ENCODE measurements around the gene CEP41. TPM values are rescaled to one million over a fixed set of nuclear protein-coding genes. Genes with fewer than 3 reads are reported as not detected.

Gene CEP41
- polyA plus RNA-seq, 1 donor = 12.8 TPM

DNA sequence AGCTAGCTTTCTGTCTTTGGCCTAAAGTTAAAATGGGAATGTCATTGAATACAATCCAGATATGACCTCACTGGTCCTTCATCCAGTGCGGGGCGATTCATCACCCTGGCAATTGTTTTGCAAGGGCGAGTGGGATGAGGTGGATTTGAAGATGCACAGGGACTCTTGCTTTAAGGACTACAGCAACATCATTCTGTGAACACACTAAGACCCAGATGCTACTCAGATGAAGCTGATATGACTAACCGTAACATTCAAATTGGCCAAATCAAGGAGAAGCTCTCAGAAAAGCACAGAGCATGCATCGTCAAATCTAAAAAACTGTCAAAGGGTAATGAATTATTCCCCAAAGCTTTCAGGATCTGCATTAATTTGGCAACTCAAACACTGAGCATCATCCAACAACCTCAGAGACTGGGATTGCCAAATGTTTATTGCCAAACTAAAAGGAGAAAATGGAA, 47.7 kb downstream of the CEP41 start:
- Histone ChIP-seq H3K4me1 (ENCODE audit: control insufficient read depth, insufficient read depth, low read length) (peaks cover 37% of the 10 kb centered on the region), H3K27me3 (ENCODE audit: control insufficient read depth, insufficient read depth, low read length) (no peaks in the 10 kb centered on the region), H3K4me3 (ENCODE audit: low read length) (no peak overlapping the region), H3K9me3 (ENCODE audit: control insufficient read depth, low read depth, low read length) (no peaks in the 10 kb centered on the region), H3K27ac (ENCODE audit: low read length) (peak overlapping the region; percentile 58), H3K36me3 (ENCODE audit: control insufficient read depth, insufficient read depth, low read length) (no peaks in the 10 kb centered on the region)
- WGBS (ENCODE audit: insufficient coverage, low lambda C conversion rate) = no CpG with 5 or more reads among the region's 5 CpGs
- peak in 1 of 2 donors; percentile 37 for DNase-seq

- no peaks in the 10 kb centered on the region for H3K27me3 ChIP-seq (ENCODE audit: control insufficient read depth, insufficient read depth, low read length)
- H3K27ac ChIP-seq (ENCODE audit: low read length) = no peak overlapping the region
- no peak for DNase-seq
- no peaks in the 10 kb centered on the region for H3K36me3 ChIP-seq (ENCODE audit: control insufficient read depth, insufficient read depth, low read length)
- no peaks in the 10 kb centered on the region for H3K9me3 ChIP-seq (ENCODE audit: control insufficient read depth, low read depth, low read length)
- no CpG with 5 or more reads among the region's 1 CpG for WGBS (ENCODE audit: insufficient coverage, low lambda C conversion rate)
- peaks cover 27% of the 10 kb centered on the region for H3K4me1 ChIP-seq (ENCODE audit: control insufficient read depth, insufficient read depth, low read length)
- no peak overlapping the region for H3K4me3 ChIP-seq (ENCODE audit: low read length)
Observed at GRCh38 chr7:130390486-130390885, 50.3 kb downstream of the CEP41 start.

- no peak for DNase-seq
- 92% methylated on average over 2 of the region's 2 CpGs for WGBS (ENCODE audit: insufficient coverage, low lambda C conversion rate)
- no peaks in the 10 kb centered on the region for H3K36me3 ChIP-seq (ENCODE audit: control insufficient read depth, insufficient read depth, low read length)
- no peak overlapping the region for H3K4me3 ChIP-seq (ENCODE audit: low read length)
- peaks cover 16% of the 10 kb centered on the region for H3K4me1 ChIP-seq (ENCODE audit: control insufficient read depth, insufficient read depth, low read length)
- no peaks in the 10 kb centered on the region for H3K9me3 ChIP-seq (ENCODE audit: control insufficient read depth, low read depth, low read length)
- no peak overlapping the region for H3K27ac ChIP-seq (ENCODE audit: low read length)
- H3K27me3 ChIP-seq (ENCODE audit: control insufficient read depth, insufficient read depth, low read length) = no peaks in the 10 kb centered on the region
Observed at GRCh38 chr7:130388671-130389070, 52.1 kb downstream of the CEP41 start.

GRCh38 chr7:130387628-130388403, 53.0 kb downstream of the CEP41 start:
- Histone ChIP-seq H3K27me3 (ENCODE audit: control insufficient read depth, insufficient read depth, low read length) (no peaks in the 10 kb centered on the region), H3K36me3 (ENCODE audit: control insufficient read depth, insufficient read depth, low read length) (no peaks in the 10 kb centered on the region), H3K4me1 (ENCODE audit: control insufficient read depth, insufficient read depth, low read length) (peaks cover 7% of the 10 kb centered on the region), H3K4me3 (ENCODE audit: low read length) (no peak overlapping the region), H3K9me3 (ENCODE audit: control insufficient read depth, low read depth, low read length) (no peaks in the 10 kb centered on the region), H3K27ac (ENCODE audit: low read length) (no peak overlapping the region)
- DNase-seq = no peak
- WGBS (ENCODE audit: insufficient coverage, low lambda C conversion rate) = no CpG with 5 or more reads among the region's 12 CpGs

GRCh38 chr7:130387306-130387627, 53.5 kb downstream of the CEP41 start:
- Histone ChIP-seq H3K27me3 (ENCODE audit: control insufficient read depth, insufficient read depth, low read length) (no peaks in the 10 kb centered on the region), H3K4me1 (ENCODE audit: control insufficient read depth, insufficient read depth, low read length) (peaks cover 4% of the 10 kb centered on the region), H3K9me3 (ENCODE audit: control insufficient read depth, low read depth, low read length) (no peaks in the 10 kb centered on the region), H3K27ac (ENCODE audit: low read length) (no peak overlapping the region), H3K36me3 (ENCODE audit: control insufficient read depth, insufficient read depth, low read length) (no peaks in the 10 kb centered on the region), H3K4me3 (ENCODE audit: low read length) (no peak overlapping the region)
- DNase-seq = no peak
- WGBS (ENCODE audit: insufficient coverage, low lambda C conversion rate) = no CpG with 5 or more reads among the region's 3 CpGs

DNA sequence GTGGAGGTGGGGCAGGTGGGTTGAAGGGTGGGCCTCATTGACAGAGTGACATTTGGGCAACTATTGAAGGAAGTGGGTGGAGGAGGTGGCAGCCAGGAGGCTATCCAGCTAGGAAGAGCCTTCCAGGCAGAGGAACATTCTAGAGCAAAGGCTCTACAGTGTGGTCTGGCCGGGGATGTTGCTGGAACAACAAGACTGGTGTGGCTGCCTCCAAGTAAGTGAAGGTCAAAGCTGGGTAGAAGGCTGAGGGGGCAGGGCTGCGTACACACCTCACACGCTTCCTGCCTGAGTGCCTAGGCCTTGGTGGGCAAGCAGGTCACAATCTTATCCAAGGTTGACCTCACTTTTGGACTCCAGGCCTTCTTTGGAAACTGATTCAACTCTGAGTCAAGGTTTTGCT, 53.9 kb downstream of the CEP41 start:
- peaks cover 4% of the 10 kb centered on the region for H3K4me1 ChIP-seq (ENCODE audit: control insufficient read depth, insufficient read depth, low read length)
- no CpG with 5 or more reads among the region's 3 CpGs for WGBS (ENCODE audit: insufficient coverage, low lambda C conversion rate)
- no peak for DNase-seq
- peaks cover under 1% of the 10 kb centered on the region for H3K9me3 ChIP-seq (ENCODE audit: control insufficient read depth, low read depth, low read length)
- H3K36me3 ChIP-seq (ENCODE audit: control insufficient read depth, insufficient read depth, low read length) = no peaks in the 10 kb centered on the region
- H3K27ac ChIP-seq (ENCODE audit: low read length) = no peak overlapping the region
- H3K27me3 ChIP-seq (ENCODE audit: control insufficient read depth, insufficient read depth, low read length) = no peaks in the 10 kb centered on the region
- no peak overlapping the region for H3K4me3 ChIP-seq (ENCODE audit: low read length)

- H3K27me3 ChIP-seq (ENCODE audit: control insufficient read depth, insufficient read depth, low read length) = no peaks in the 10 kb centered on the region
- H3K27ac ChIP-seq (ENCODE audit: low read length) = no peak overlapping the region
- H3K4me3 ChIP-seq (ENCODE audit: low read length) = no peak overlapping the region
- WGBS (ENCODE audit: insufficient coverage, low lambda C conversion rate) = no CpG with 5 or more reads among the region's 6 CpGs
- peaks cover 5% of the 10 kb centered on the region for H3K9me3 ChIP-seq (ENCODE audit: control insufficient read depth, low read depth, low read length)
- H3K4me1 ChIP-seq (ENCODE audit: control insufficient read depth, insufficient read depth, low read length) = peaks cover 9% of the 10 kb centered on the region
- H3K36me3 ChIP-seq (ENCODE audit: control insufficient read depth, insufficient read depth, low read length) = no peaks in the 10 kb centered on the region
- no peak for DNase-seq
Observed at GRCh38 chr7:130385600-130386066, 55.2 kb downstream of the CEP41 start.

GRCh38 chr7:130384841-130385599, 55.8 kb downstream of the CEP41 start:
- no CpG with 5 or more reads among the region's 13 CpGs for WGBS (ENCODE audit: insufficient coverage, low lambda C conversion rate)

GRCh38 chr7:130384371-130384801, 56.4 kb downstream of the CEP41 start:
- Histone ChIP-seq H3K4me1 (ENCODE audit: control insufficient read depth, insufficient read depth, low read length) (peaks cover 18% of the 10 kb centered on the region), H3K27me3 (ENCODE audit: control insufficient read depth, insufficient read depth, low read length) (no peaks in the 10 kb centered on the region), H3K4me3 (ENCODE audit: low read length) (no peak overlapping the region), H3K27ac (ENCODE audit: low read length) (no peak overlapping the region), H3K36me3 (ENCODE audit: control insufficient read depth, insufficient read depth, low read length) (no peaks in the 10 kb centered on the region), H3K9me3 (ENCODE audit: control insufficient read depth, low read depth, low read length) (peaks cover 5% of the 10 kb centered on the region)
- no peak for DNase-seq
- no CpG with 5 or more reads among the region's 10 CpGs for WGBS (ENCODE audit: insufficient coverage, low lambda C conversion rate)

More at GRCh38 chr7:130384841-130385599, 55.8 kb downstream of the CEP41 start:
- no peak overlapping the region for H3K27ac ChIP-seq (ENCODE audit: low read length)
- H3K4me3 ChIP-seq (ENCODE audit: low read length) = no peak overlapping the region
- no peak for DNase-seq
- H3K27me3 ChIP-seq (ENCODE audit: control insufficient read depth, insufficient read depth, low read length) = no peaks in the 10 kb centered on the region
- no peaks in the 10 kb centered on the region for H3K36me3 ChIP-seq (ENCODE audit: control insufficient read depth, insufficient read depth, low read length)
- peaks cover 5% of the 10 kb centered on the region for H3K9me3 ChIP-seq (ENCODE audit: control insufficient read depth, low read depth, low read length)
- H3K4me1 ChIP-seq (ENCODE audit: control insufficient read depth, insufficient read depth, low read length) = peaks cover 15% of the 10 kb centered on the region

DNA sequence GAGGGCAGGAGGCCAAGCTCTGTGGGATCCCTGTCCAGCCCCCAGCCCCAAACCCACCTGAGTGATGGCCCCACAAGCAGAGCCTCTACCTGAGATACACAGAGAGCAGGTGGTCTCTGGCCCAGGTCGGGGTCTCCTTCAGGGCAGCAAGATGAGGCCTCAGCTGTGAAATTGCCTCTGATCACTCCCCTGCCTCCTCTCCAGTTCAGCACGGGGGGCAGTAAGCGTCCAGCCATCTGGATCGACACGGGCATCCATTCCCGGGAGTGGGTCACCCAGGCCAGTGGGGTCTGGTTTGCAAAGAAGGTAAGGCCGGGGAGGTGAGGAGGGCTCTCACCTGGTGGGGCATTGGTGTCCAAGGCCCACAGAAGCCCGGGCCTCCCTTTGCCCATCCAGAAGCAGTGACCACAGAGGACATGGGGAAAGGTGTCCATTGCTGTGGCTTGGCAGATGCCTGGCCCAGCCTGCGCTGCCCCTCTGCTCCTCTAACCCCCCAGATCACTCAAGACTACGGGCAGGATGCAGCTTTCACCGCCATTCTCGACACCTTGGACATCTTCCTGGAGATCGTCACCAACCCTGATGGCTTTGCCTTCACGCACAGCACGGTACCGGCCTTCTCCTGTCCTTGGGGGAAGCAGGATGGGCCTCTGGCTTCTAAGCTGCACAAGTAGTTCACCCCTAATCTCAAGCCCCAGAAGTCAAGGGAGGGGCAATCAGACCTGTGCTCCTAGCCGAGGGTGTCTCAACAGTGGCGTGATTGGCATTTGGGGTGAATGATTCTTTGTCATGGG, 57.4 kb downstream of the CEP41 start:
- no peak overlapping the region for H3K4me3 ChIP-seq (ENCODE audit: low read length)
- no peak for DNase-seq
- no CpG with 5 or more reads among the region's 18 CpGs for WGBS (ENCODE audit: insufficient coverage, low lambda C conversion rate)

More for the DNA sequence above, 57.4 kb downstream of the CEP41 start:
- Histone ChIP-seq H3K27ac (ENCODE audit: low read length) (no peak overlapping the region), H3K27me3 (ENCODE audit: control insufficient read depth, insufficient read depth, low read length) (no peaks in the 10 kb centered on the region), H3K4me1 (ENCODE audit: control insufficient read depth, insufficient read depth, low read length) (peaks cover 19% of the 10 kb centered on the region), H3K36me3 (ENCODE audit: control insufficient read depth, insufficient read depth, low read length) (no peaks in the 10 kb centered on the region), H3K9me3 (ENCODE audit: control insufficient read depth, low read depth, low read length) (peaks cover 5% of the 10 kb centered on the region)
